Fibroblast of pulmonary artery (primary cell): Measurements from ENCODE around the gene TMEM115.
A peak's percentile ranks its signal among the peaks of the same experiment; 100 is the strongest.

Experiments
- DNase-seq: peaks from one replicate; pipeline ENCODE4 v3.0.0-alpha.2; 2010; ENCODE audit warnings: low read depth
- H3K4me3 ChIP-seq: replicated peaks from 2 replicates; pipeline ENCODE4 v1.5.1; 2011; ENCODE audit warnings: low read depth, mild to moderate bottlenecking, control low read depth, low read length, moderate library complexity
- TF ChIP-seq, protein P1 (sequence below): IDR thresholded peaks from 2 replicates; pipeline ENCODE4 v1.5.1; 2011; ENCODE audit warnings: mild to moderate bottlenecking, control low read depth, low read length, inconsistent platforms; ENCODE audit errors: missing control alignments

The TMEM115 gene

DNA sequence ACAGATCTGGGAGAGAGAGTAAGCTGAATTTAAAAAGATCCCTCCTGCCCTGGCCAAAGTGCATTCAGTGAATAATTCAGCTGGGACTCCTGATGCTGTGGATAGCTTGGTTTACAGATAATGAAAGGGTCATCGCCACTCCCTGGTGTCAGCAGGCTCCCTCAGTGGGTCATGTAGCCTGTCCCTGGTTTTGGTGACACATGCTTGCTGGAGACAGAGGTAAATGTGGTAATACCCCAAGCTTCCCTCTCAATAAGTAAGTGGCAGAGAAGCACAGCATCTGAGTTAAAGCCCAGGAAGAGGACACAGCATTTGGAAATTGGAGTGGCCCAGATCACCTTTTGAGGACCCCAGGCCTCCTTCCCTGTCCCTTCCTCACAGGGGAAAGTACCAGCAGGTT is 1.8 kb downstream of the TMEM115 start:
- H3K4me3 ChIP-seq, result peak overlapping the region; percentile 88
- TF ChIP-seq, protein P1, sequence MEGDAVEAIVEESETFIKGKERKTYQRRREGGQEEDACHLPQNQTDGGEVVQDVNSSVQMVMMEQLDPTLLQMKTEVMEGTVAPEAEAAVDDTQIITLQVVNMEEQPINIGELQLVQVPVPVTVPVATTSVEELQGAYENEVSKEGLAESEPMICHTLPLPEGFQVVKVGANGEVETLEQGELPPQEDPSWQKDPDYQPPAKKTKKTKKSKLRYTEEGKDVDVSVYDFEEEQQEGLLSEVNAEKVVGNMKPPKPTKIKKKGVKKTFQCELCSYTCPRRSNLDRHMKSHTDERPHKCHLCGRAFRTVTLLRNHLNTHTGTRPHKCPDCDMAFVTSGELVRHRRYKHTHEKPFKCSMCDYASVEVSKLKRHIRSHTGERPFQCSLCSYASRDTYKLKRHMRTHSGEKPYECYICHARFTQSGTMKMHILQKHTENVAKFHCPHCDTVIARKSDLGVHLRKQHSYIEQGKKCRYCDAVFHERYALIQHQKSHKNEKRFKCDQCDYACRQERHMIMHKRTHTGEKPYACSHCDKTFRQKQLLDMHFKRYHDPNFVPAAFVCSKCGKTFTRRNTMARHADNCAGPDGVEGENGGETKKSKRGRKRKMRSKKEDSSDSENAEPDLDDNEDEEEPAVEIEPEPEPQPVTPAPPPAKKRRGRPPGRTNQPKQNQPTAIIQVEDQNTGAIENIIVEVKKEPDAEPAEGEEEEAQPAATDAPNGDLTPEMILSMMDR, result no peak
- DNase-seq, result no peak

DNA sequence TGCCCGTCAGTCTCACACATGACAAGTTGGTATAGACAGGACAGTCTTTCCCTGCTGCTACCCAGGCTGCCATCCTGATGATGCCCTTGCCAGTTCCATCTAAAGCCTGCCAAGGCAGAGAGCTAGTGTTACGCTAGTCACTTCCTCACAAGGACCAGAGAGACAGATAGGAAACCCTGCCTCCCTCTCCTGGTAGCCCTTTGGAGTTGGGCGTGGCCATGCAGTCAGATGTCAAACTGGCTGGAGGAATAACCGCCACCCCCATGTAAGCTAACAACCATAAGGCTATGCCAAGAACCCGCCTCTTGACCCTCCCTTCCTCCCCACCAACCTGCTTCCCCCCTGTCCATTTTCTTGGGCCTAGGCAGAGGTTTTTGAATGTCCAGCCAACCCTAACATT is 2.8 kb downstream of the TMEM115 start:
- no peak for DNase-seq
- H3K4me3 ChIP-seq, result peak overlapping the region; percentile 88

DNA sequence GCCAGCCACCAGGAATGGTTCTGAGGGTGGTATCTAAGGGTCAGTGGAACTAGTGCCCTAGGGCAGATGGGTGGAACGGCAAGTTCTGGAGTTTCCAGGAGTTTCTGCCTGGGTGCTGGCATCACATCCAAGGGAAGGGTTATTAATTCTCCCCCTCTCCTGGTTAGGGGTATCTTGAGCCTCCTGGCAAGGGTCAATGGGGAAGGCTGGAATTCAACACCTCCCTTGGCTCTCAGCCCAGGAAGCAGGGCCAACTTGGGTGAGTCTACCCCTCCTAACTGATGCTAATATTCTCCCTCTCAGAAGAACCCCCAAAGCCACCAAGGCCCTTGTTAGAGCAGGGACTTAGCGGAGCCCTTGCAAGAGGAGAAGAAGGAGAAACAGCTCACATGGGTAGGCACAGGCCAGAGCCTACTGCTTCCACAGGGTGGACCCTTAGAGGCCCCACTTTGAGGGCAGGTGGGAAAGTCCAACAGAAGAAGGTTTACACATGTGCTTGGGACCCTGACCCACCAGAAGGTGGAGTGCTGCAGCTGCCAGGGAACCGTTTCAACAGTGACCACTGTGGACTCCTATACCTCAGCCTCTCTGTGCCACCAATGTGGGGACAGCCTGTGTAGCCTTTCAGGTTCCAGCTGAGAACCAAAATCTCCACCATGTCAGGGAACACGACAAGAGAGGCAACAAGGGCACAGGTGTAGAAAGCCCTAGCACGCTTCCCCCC is 3.3 kb downstream of the TMEM115 start:
- TF ChIP-seq, protein P1, result no peak
- H3K4me3 ChIP-seq, result peak overlapping the region; percentile 88
- DNase-seq, result no peak

More for the DNA sequence above, 2.8 kb downstream of the TMEM115 start:
- TF ChIP-seq, protein P1, result no peak

DNA sequence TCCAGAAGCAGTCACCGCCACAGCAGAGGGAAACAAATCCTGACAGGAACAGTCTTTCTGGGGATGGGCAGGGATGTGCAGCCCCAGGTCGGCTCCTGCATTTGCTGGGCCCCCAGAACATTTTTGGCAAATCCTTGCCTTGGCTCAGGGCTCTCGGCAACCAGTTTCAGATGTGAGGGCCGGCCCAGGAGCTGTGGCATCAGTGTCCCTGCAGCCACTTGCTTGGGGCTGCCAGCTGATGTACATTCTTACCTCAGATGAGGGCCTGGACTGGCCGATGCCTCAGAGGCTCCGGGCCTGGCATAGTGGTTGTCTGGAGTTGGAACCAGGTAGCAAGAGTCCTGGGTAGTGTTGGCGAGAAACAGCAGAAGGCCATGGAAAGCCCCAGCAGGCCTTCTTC is 4.5 kb downstream of the TMEM115 start:
- no peak overlapping the region for H3K4me3 ChIP-seq
- no peak for DNase-seq
- TF ChIP-seq, protein P1, result no peak

DNA sequence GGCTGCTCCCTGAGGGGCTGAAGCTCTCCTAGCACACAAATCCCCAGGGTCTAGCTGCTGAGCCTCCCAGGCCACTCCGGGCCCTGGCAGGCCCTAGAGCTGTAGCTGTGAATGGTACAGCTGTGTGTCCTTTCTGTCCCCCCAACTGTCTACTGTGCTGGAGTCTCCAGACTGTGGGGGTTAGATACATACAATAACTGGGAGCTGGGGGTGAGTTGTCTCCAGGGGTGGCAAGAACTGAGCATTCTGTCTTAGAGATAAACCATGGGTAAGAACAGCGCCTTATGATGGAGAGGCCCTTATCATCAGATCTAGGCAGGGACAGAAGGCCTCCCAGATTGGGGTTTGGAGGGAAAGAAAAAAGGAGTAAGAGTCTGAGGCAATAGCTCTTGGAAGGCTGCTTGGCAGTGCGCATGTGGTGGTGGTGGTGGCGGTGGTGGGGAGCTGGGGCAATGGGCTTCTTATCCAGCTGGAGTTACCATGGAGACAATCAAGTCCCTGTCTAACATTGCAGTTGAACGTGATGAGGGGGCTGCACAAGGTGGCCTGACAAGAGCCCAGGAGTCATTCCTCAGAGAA is 5.0 kb downstream of the TMEM115 start:
- TF ChIP-seq, protein P1, result no peak
- no peak overlapping the region for H3K4me3 ChIP-seq
- DNase-seq, result no peak

DNA sequence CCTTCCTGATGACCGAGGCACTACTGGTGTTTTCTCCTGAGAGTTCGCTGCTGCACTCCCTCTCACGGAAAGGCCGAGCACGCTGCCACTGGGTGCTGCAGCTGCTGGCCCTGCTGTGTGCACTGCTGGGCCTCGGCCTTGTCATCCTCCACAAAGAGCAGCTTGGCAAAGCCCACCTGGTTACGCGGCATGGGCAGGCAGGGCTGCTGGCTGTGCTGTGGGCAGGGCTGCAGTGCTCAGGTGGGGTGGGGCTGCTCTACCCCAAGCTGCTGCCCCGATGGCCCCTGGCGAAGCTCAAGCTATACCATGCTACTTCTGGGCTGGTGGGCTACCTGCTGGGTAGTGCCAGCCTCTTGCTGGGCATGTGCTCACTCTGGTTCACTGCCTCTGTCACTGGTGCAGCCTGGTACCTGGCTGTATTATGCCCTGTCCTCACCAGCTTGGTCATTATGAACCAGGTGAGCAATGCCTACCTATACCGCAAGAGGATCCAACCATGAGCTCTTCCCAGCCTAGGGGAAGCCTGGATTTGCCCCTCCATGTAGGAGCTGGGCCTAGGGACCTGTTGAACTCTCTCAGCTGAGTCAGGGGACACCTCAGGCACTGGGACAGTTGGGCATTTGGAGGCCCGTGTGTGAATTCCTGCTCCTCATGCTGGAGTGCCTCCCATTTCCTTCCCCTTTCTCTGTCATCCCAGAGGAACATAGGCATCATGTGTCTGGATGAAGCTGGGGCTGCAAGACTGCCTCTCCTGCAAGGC is 5.9 kb downstream of the TMEM115 start:
- TF ChIP-seq, protein P1, result no peak
- DNase-seq, result no peak
- H3K4me3 ChIP-seq, result no peak overlapping the region
